Measurements from ENCODE around the gene LSS. TPM values are rescaled to one million over a fixed set of nuclear protein-coding genes. Genes with fewer than 3 reads are reported as not detected.

LSS gene
- total RNA-seq, 2 donors from 2014 or later: 65.6 to 140 TPM

DNA sequence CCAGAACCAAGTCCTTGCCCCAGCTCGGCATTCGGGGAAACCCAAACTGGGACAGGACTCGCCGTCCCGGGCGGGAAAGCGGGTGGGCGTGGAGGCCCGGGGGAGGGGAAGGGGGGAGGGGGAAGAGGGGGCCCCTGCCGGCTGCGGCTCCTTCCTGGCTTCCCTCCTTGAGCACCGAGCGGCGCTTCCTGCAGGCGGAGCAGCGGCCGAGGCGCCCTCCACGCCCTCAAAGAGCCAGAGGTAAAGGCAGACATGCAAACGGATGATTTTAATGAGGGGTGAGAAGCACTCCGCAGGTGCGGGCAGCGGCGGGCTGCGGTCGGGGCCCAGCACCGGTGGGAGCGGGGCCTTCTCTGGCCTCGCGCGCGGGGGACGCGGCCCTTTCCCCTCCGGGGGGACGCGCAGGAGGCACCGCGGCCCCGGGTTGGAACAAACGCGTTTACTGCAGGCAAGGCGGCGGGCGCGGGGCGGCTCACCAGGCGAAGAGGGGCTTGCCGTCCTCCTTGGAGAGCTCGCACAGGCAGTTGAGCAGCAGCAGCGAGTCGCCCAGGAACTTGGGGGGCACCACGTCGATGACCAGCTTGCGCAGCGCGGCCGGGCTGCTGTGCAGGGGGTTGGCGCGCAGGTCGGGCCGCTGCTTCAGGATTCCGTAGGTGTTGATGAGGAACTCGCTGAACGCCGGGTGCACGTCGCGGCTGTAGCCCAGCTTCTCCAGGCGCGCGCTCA is 67.5 kb downstream of the LSS start:
- intact Hi-C loops (cut with DNase I, micrococcal nuclease): no loop called here
- DNase-seq (no peak), ATAC-seq (no peak)

DNA sequence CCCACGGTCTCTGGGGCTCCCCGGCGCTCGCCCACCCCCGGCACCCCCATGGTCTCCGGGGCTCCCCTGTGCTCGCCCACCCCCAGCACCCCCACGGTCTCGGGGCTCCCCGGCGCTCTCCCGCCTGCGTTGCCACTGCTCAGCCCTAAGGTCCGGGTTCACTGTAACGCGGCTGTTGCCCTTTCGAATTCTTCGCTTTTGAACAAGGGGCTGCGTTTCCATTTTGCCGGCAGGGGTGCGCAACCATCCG is 68.0 kb downstream of the LSS start:
- intact Hi-C loops (cut with DNase I, micrococcal nuclease): no loop called here
- no peak for ATAC-seq
- no peak for DNase-seq

DNA sequence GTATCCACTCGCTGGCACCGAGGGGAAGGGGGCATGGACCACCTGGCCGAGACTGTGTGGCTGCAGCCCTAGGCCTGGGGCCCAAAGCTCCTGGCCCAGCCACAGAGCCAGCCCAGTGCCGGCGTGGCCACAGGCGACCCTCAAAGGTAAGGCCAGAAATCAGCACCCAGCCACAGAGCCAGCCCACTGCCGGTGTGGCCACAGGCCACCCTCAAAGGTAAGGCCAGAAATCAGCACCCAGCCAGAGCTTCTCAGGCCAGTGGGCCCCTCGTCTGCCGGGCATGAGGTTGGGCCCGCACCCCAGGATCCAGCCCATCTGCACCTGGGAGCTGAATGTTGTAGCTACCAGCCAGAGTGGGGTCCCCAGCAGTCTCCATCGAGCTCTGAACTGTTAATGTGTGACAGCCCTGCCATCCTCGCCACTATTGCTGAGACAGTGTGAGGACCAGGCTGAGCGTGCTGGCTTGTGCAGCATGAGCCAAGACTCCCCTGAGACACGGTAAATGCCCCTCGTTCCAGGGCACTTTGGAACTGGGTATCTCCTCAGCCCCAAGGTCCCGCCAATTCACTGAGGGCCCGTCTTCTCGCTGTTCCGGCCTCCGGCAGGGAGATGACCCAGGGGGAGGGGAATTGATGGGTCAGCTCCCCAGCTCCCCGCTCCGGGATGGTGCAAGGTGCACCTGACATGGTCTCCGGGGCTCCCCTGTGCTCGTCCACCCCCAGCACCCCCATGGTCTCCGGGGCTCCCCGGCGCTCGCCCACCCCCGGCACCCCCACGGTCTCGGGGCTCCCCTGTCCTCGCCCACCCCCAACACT is 68.5 kb downstream of the LSS start:
- intact Hi-C loops (cut with DNase I, micrococcal nuclease): no loop called here
- no peak for ATAC-seq
- DNase-seq: no peak

DNA sequence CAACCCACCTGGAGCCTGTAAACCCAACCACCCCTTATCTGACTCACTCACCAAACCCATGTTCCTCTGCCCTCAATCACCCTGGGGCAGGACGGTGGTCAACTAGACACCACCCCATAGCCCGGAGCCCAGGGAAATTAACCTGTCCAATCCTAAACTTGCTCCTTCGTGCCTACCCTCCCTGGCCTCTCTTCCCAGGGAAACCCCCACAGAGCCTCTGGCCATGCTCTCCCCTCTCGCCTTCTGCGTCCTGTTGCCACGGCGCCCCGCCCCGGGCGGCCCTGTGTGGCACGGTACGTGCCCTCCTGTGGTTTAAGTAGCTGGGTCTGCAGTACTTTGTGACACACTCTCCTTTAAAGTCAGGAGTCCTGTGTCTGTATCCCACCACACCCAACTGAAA is 69.2 kb downstream of the LSS start:
- DNase-seq (no peak), ATAC-seq (no peak)
- intact Hi-C loops (cut with DNase I, micrococcal nuclease): no loop called here

DNA sequence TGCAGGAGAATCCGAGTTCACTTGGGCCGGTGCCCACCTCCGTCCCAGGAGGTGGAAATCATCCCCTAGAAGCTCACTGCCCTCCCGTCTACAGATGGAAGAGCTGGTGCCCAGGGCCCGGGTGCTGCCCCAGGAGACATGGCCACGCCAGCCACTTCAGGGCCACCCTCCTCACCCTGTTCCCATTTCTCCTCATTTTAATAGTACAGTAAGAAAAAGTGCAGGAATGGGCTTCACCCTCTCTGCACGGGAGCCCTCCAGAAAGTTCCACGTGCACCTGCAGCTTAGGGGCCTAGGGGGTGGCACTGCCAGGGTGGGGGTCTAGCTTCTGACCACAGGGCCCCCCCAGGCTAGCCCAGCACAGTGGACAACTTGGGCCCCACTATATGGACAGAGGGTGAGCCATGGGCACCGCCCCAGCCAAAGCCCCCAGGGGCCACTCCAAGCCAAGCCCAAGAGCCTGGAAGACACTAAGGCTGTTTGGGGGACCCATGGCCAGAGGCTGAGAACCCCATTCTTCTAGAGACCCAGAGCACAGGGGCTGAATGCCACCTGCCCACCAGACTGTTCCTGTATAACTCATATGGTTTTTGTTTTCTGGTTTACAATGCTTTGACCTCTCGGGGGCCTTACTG is 69.8 kb downstream of the LSS start:
- no peak for ATAC-seq
- DNase-seq: no peak
- intact Hi-C loops (cut with DNase I, micrococcal nuclease): no loop called here

DNA sequence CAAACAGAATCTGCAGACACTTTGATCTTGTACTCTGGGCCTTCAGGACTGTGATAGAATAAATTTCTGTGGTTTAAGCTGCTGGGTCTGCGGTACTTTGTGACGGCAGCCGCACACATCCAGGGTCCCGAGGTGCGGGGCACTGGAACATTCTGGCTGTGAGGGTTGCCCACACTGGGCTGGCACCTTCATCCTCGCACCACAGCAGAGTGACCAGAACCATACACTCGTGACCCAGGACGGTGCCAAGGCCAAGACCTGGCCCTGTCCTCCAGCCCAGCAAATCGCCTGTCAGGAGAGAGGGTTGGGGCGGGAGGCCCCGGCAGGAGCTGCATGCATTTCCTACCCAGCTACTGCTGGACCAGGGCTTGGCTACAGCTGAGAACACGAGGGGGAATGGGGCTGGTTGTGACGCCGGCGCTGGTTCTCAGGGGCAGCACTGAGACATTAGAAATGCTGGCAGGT is 70.6 kb downstream of the LSS start:
- intact Hi-C loops (cut with DNase I, micrococcal nuclease): no loop called here
- DNase-seq (no peak), ATAC-seq (no peak)

DNA sequence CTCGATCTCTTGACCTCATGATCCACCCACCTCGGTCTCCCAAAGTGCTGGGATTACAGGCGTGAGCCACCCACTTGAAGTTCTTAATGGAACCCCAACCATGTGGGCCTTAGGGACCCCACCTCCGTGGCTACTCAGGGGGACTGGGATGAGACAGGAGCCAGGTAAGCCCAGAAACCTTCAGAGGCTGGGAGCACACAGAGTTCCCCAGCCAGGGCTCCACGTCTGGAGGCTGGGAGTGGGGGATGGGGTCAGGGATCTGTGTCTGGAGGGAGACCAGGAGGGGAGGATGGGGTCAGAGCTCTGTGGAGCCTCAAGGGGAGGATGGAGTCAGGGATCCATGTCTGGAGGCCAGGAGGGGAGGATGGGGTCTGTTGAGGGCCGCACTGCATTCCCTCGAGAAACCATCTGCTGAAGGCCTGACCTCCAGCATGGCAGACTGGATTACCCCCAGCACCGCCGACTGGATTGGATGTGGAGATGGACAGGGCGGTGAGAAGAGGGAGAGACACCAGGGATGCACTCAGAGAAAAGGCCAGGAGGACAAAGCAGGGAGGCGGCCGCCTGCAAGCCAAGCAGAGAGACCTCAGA is 71.1 kb downstream of the LSS start:
- DNase-seq: no peak

DNA sequence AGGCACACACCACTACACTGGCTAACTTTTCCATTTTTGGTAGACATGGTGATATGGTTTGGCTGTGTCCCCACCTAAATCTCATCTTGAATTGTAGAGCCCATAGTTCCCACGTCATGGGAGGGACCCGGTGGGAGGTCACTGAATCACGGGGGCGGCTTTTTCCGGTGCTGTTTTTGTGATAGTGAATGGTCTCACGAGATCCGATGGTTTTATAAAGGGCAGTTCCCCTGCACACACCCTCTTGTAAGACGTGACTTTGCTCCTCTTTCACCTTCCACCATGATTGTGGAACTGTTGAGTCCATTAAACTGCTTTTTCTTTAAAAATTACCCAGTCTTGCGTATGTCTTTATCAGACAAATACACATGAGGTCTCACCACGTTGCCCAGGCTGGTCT is 71.9 kb downstream of the LSS start:
- intact Hi-C loops (cut with DNase I, micrococcal nuclease): no loop called here
- ATAC-seq (no peak), DNase-seq (no peak)

More for the DNA sequence above, 71.1 kb downstream of the LSS start:
- intact Hi-C loops (cut with DNase I, micrococcal nuclease): no loop called here
- ATAC-seq: no peak

DNA sequence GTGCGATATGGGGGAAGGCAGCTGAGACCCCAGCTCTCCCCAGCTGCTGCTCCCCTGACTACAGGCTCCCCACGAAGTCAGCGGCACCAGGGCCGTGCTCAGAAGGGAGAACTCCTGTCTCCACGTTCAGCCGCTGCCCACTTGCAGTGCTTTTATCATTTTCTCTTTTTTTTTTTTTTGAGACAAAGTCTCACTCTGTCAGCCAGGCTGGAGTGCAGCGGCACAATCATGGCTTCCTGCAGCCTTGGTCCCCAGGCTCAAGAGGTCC is 72.3 kb downstream of the LSS start:
- ATAC-seq: no peak
- intact Hi-C loops (cut with DNase I, micrococcal nuclease): no loop called here
- no peak for DNase-seq

DNA sequence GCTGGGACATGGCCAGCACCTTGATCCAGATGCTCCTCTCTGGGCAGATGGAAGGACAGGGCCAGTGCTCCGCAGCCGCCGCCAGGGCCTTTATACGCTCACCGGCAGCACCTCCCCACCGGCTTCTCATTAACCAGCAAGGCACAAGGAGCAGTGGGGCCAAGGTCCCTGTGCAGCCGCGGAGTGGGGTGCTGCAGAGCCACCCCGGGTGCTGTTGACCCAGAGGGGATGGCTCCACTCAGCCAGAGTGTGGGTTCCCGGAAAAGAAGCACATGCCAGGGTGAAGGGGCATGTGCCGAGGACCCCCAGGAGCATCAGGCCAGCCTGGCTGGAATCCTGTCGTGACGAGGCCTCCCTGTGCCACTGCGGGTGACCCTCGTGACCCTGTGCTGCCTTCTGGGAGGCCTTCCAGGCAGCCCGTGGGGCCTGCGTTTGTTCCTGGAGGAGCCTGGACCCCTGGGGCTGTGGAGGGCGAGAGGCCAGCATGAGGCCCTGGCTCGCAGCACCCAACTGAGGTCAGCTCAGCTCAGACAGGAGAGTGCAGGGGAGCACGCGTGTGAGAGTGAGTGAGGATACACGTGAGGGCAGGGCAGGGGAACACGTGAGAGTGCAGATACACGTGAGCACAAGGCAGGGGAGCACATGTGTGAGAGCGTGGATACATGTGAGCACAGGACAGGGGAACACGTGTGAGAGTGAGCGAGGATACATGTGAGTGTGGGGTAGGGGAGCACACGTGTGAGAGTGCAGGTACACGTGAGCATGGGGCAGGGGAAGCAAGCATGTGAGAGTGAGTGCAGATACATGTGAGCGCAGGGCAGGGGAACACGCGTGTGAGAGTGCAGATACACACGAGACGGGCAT is 72.8 kb downstream of the LSS start, which contains the start of gene FTCD:
Gene FTCD (minus strand): TSS at position 66 of the 864 bp plus-strand sequence. CDS start 56 bp downstream, at position 10.
- no peak for DNase-seq
- ATAC-seq: no peak

DNA sequence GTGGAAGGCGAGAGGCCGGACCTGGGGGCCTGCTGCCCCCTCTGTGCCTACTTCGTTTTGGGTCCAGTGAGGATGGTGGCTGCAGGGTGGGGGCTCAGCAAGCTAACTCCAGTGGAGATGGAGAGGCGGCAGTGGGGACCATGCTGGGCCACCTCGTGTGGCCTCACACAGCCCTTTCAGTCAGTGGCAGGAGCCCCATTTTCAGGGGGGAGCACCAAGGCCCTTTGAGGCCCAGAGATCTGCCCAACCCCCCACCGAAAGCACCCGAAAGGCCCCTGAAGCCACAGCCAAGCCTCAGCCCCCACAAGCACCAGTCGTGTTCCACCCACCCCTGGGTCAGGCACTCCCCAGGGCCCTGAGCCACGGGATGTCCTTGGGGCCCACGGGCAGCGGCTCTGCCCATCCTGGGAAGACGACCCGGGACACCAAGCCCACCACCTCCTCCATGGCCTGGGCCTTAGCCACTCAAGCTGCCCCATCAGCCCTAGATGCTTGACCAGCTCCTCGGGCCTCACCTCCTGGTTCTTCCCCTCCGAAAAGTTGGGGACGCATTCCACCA is 73.5 kb downstream of the LSS start:
- ATAC-seq (no peak), DNase-seq (no peak)
- intact Hi-C loops (cut with DNase I, micrococcal nuclease): no loop called here

More for the DNA sequence above, 72.8 kb downstream of the LSS start, which contains the start of gene FTCD:
- intact Hi-C loops (cut with DNase I, micrococcal nuclease): no loop called here

DNA sequence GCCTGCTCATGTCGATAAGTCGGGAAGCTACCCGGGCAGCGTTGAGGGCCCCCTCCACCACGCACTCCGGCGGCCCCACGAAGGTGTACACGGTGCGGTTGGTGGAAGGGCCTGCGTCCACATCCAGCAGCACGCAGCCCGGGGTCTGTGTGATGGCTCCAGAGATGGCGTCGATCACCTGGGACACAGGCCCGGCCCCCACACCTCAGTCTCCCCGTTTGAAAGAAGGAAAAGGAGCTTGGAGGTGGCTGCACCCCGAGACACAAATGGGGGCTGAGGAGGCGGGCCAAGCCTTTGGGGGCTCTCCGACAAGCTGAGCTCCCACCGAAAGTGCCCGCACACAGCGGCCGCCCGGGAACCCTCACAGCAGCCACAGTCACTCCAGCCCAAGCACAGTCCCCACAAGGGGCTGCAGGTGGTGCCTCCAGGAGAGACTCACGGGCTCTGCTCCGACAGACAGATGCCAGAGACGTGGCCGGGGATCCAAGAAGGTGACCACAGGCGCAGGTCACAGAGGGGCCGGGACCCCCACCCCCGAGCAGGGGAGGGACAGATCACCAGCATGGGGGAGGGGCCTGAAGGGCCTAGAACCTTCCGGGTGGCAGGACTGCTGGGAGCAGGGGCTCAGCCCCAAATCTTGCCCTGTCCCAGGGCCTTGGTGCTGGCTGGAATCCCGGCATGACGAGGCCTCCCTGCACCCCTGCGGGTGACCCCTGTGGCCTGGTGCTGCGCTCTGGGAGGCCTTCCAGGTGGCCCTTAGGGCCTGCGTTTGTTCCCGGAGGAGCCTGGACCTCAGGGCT is 74.2 kb downstream of the LSS start:
- intact Hi-C loops (cut with DNase I, micrococcal nuclease): no loop called here
- ATAC-seq (no peak), DNase-seq (no peak)

DNA sequence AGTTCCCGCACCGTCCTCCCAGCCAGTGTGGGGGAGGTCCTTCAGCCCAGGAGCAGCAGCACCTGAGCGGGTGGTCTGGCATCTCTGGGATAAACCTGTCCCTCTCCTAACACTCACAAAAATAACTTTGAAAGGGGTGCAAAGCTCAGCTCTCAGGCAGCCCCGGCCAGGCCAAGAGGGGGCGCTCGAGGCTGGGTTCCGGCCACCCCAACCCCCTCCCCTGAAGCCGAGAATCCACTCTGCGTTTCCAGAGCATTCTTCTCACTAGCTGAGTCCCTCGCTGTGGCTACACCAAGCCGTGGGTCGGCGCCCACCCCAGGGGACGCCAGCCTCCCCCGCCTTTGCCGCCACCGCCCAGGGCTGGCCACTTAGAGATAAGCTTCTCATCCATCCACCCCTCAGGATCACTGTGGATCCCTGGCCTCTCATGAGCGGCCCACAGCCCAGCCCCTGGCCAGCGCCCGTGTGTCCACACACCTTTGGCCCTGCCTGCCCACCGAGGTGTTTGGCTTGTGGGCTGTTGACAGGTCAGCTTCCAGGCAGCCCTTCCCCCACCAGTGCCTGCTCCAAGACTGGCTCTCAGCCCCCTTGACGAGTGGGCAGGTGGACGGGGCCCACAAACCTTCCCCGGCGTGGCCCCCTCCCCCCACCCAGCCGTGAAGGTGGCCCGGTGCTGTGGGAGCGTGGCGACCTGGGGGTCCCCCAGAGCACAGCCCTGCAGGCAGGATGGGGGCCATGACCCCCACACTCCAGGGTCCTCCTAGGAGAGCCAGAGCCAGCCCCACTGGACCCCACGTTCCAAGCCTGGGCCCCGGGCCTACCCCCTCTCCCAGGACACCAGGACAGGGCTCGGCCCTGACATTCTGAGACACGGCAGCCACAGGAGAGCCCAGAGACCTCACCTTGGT is 75.1 kb downstream of the LSS start:
- intact Hi-C loops (cut with DNase I, micrococcal nuclease): no loop called here
- ATAC-seq (peak; percentile 79), DNase-seq (peak in 1 of 2 donors; percentile 71)

DNA sequence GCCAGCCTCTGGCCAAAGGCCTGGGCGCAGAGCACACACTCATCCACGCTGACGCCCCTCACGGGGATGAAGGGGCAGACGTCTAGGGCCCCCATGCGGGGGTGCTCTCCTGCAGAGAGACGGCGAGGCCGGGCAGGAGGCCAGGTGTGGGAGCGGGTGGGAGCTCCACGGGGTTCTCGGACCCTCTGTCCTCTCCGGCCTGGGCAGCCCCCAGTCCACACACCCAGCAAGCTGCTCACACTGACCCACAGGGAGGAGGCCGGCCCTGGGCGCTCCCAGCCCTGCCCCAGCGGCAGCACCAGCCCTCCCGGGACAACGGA is 75.7 kb downstream of the LSS start:
- DNase-seq (no peak), ATAC-seq (peak; percentile 58)
- intact Hi-C loops (cut with DNase I, micrococcal nuclease): no loop called here

DNA sequence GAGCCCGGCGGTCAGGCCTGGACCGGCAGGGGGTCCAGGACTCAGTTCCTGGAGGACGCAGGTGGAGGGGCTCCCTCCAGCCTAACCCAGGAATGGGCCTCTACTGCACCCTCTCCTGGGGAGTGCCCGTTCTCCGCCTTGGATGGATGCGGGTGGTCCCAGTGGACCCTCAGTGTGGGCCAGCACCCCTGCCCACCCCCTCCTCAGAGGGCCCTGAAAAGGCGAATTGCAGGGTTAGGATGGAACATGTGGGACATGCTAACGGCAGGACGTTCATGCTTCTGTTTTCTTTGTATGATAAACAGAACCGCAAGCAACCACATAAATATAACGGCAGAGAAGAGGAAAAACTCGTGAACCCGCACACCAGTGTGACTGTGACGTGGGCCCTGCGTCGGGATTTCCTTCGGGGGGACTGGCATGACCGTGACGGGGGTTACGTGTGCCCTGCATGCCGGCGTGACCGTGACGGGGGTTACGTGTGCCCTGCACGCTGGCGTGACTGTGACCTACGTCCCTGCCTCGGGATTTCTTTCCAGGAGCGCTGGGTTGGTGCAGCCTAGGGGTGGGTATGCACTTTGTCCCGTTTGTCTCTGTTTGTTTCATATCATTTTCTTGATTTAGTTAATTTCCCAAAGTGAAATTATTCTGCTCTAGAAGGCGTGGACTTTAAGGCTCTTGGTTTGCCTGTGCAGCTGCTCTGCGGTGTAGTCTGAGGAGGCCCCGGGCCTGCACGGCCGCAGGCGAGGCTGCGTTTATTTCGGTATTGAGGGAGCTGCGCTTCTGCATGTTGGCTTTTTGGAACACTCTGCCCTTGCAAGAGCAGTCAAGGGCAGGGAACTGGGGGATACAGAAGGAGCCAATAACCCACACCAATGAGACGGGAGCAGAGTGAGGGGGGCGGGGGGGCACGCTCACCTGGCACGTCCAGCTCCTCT is 76.3 kb downstream of the LSS start:
- DNase-seq (no peak), ATAC-seq (no peak)

More for the DNA sequence above, 76.3 kb downstream of the LSS start:
- intact Hi-C loops (cut with DNase I, micrococcal nuclease): no loop called here

All from left colon (tissue), 2 donors.